ENCODE measurements around the gene PLIN3.
"Not testable (repeated sequence)": the region's sequence is repeated elsewhere in the genome, so short reads cannot be mapped to it uniquely, and the experiment has no call there.

Gene PLIN3

GRCh38 chr19:4889034-4889815 lies 21.8 kb upstream of the PLIN3 start:
- DNase-seq, result no peak

- not testable (repeated sequence) for DNase-seq
Observed at GRCh38 chr19:4887803-4888202, 20.3 kb upstream of the PLIN3 start.

DNA sequence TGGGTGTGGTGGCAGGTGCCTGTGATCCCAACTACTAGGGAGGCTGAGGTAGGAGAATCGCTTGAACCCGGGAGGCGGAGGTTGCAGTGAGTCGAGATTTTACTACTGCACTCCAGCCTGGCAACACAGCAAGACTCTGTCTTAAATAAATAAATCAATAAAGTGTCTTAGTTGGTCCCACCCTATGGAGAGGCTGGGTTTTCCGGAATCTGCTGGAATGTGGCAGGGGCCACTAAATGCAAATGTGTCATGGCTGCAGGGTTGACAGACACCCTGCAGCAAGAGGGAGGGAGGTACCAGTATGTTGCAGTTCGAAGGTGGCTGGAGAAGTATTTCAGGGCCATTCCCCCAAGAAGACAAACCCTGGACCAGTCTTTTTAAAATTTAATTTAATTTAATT lies 17.5 kb upstream of the PLIN3 start:
- DNase-seq, result not testable (repeated sequence)

DNA sequence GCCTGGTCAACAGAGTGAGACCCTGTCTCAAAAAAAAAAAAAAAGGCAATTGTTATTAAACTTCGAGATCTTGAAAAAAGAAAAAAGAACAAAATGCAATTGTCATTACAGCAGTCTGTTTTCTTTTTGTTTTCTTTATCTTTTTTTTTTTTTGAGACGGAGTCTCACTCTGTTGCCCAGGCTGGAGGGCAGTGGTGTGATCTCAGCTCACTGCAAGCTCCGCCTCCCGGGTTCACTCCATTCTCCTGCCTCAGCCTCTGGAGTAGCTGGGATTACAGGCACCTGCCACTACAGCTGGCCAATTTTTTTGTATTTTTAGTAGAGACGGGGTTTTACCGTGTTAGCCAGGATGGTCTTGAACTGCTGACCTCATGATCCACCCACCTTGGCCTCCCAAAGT lies 15.4 kb upstream of the PLIN3 start:
- DNase-seq, result not testable (repeated sequence)

GRCh38 chr19:4879041-4879440 lies 11.6 kb upstream of the PLIN3 start:
- no peak for DNase-seq

GRCh38 chr19:4878491-4878968 lies 11.1 kb upstream of the PLIN3 start:
- no peak for DNase-seq

DNA sequence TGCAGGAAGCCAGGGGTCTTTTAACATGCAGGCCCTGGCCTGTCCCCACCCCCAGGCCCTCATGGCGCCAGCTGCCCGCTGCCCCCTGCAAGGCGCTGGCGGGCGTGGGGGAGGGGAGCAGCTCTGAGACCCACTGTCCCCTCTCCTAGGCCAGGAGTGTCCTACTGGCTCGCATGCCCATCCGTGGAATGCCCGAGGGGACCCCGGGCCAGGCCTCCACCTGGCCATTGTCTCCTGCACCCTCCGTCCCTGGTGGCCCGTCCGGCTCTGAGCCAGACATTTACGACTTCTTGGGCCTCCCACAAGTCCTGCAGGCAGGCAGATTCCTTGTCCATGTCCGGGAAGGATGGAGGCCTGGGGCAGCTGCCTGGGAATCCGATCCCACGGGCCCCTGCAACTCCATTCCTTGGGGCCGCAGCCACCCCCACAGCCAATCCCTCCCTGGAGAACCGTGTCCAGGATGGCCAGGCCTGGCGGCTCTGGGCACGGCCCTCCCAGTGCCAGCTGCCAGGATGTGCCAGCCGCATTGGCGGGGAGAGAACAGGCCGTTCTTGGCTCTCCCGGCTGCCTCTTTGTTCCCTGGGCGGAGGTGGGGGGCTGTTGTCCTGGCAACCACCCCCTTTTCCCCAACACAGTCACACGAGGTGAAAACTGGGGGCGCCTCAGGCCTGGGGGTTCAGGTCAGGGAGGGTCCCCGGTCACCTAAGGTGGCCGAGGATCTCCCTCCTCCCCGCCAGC lies 10.5 kb upstream of the PLIN3 start:
- DNase-seq, result no peak

DNA sequence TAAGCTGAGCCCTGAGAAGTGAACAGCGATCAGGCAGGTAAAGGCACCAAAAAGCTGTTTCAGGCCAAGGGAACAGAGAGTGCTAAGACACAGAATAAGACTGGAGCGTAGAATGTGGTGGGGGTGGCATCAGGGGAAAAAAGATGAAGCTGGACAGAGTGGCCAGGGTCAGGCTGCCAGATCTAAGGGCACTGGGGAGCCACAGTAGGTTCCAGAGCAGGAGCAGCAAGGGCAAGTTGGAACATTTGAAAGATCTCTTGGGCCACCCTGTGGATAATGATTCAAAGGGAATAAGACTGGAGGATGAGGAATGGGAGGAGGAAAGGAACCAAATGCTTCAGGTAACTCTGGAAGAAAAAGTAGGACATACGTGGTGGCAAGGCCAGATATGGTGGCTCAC lies 6.5 kb upstream of the PLIN3 start:
- DNase-seq, result no peak

GRCh38 chr19:4871711-4872110 lies 4.2 kb upstream of the PLIN3 start:
- DNase-seq, result no peak

- DNase-seq, result peak; percentile 29
Observed at GRCh38 chr19:4870025-4870700, 2.7 kb upstream of the PLIN3 start.

DNA sequence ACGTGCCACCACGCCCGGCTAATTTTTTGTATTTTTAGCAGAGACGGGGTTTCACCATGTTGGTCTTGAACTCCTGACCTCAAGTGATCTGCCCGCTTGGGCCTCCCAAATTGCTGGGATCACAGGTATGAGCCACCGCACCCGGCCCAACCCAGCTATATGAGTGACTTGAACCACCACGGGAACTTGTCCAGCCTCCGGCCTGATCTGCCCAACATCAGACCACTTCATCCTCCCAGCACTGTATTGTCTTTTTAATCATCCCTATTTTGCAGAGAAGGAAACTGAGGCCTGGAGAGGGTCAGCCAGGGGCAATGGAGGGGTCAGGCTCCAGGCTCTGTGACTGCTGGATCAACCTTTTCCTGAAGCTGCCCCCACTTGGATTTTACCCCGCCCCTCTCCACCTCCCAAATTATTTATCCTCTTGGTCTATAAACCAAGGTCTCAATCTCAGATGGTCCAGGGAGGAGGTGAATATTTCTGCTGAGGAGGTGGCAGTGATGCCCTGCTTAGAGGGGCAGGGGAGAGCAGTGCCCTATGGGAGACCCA lies 893 bp upstream of the PLIN3 start:
- DNase-seq, result no peak

DNA sequence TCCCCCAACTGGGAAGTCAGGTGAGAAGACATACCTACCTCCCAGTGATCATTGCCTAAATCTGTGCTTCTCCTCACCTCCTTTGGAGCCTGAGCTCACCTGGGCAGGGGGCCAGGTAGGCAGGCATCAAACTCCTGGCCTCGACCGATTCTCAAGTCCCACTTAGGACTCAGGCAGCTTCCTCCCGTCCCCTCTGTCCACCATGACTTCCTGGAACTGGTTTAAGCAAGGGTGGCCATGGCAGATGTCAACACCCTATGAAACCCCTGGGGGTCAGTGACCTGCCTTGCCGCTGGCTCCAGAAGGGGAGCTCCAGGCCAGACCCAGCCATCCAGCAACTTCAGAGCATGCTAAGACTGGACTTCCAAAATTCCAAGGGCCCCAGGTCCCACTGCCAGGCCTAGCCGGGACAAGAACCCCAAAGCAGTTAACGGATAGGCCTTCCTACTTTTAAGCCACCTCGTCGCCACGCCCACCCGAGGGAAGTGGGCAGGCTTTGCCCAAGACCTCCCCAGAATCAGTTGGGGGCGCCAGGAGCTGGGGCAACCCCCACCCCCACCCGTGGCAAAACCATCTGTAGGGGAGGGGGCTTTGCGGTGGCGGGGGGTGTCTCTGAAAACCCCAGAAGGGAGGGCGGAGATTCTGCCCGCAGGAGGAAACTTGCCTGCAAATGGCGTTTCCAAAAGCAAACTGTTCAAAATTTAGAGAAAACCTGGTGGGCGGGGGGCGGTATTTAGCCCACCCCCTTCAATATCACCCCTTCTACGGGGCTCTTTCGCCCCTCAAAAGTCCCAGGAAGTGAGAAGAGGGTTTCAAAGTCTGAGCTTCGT lies 657 bp downstream of the PLIN3 start:
- DNase-seq, result peak; percentile 60

DNA sequence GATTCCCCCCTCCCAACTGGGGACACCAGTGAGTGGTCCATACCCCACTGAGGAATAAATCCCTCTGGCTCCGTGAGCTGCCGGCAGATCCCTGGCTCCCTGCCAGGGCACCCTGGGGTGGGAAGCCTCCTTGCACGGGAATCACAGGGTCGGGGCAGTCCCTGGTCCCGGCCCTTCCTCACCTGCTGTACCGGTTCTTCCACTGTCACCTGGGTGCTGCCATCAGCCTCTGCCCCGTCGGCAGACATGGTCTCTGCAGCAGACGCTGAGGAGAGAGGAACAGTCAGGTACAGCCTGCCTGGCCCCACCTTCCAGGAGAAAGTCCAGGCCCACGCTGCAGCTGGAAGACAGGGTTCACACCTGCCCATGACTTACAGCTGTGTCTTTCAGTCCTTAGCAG lies 6.3 kb downstream of the PLIN3 start:
- DNase-seq, result no peak

GRCh38 chr19:4859697-4860096 lies 7.8 kb downstream of the PLIN3 start:
- DNase-seq, result no peak

DNA sequence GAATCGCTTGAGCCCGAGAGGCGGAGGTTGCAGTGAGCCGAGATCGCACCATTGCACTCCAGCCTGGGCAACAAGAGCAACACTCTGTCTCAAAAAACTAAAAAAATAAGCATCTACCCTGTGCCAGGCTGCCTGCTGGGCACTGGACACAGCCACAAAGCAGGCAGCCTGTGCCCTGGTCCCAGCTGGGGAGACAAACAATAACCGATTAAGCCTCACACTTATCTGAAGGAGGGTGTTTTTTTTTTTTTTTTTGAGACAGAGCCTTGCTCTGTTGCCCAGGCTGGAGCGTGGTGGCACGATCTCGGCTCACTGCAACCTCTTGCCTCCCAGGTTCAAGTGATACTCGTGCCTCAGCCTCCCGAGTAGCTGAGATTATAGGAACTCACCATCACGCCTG lies 11.0 kb downstream of the PLIN3 start:
- DNase-seq, result not testable (repeated sequence)

DNA sequence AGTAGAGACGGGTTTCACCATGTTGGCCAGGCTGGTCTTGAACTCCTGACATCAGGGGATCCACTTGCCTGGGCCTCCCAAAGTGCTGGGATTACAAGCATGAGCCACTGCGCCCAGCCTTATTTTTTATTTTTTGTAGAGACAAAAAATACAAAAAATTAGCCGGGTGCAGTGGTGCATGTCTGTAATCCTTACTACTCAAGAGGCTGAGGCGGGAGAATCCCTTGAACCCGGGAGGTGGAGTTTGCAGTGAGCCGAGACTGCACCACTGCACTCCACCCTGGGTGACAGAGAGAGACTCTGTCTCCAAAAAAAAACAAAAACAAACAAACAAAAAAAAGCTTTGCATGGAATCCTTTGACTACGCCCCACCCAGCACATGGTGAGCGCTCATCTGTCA lies 14.0 kb downstream of the PLIN3 start:
- DNase-seq, result not testable (repeated sequence)

DNA sequence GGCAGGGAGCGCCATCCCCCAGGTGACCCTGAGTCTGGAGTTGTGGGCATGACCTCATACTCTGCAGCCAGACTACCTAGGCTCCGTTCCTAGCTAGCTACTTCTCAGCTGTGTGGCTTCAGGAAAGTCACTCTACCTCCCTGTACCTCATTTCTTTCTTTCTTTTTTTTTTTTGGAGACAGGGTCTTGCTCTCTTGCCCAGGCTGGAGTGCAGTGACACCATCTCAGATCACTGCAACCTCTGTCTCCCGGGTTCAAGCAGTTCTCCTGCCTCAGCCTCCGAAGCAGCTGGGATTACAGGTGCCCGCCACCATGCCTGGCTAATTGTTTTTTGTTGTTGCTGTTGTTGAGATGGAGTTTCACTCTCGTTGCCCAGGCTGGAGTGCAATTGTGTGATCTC lies 15.0 kb downstream of the PLIN3 start:
- no peak for DNase-seq

DNA sequence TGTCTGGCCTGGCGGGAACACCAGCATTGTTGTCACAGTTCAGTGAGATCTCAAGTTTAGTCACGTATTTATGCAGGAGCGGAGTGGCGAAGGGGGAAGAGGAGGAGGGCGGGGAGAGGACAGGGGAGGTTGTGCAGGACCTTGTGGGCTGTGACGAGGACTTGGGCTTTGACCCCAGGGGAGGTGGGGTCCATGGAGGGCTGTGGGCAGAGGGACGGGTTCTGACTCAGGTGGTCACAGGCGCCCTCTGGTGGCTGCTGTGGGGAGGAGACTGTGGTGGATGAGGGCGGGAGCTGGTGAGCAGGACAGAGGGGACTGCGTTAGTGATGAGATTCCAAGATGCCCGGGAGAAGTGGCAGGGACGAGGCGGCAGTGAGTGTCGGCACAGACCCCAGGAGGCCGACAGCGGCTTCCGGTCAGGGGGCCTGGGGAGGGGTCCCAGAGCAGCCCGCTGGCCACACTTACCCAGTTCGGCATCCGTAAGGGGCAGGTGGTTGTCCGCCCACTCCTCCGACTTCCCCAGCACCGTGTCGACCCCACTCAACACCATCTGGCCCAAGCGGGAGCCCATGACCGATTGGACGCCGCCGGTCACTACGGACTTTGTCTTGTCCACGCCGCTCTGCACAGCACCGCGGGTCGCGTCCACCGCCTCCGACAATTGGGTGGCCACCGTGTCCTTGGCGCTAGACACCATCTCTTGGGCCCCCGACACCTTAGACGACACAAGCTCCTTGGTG lies 15.7 kb downstream of the PLIN3 start:
- DNase-seq, result peak; percentile 82

DNA sequence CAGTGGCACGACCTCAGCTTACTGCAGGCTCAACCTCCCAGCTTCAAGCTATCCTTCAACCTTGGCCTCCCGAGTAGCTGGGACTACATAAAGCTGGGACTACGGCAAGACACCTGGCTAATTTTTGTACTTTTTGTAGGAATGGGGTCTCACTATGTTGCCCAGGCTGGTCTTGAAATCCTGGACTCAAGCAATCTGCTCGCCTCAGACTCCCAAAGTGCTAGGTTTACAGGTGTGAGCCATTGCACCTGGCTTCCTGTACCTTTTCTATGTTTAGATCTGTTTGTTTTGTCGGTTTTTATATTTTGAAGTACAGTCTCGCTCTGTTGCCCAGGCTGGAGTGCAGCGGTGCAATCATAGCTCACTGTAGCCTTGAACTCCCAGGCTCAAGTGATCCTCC lies 18.4 kb downstream of the PLIN3 start:
- no peak for DNase-seq

DNA sequence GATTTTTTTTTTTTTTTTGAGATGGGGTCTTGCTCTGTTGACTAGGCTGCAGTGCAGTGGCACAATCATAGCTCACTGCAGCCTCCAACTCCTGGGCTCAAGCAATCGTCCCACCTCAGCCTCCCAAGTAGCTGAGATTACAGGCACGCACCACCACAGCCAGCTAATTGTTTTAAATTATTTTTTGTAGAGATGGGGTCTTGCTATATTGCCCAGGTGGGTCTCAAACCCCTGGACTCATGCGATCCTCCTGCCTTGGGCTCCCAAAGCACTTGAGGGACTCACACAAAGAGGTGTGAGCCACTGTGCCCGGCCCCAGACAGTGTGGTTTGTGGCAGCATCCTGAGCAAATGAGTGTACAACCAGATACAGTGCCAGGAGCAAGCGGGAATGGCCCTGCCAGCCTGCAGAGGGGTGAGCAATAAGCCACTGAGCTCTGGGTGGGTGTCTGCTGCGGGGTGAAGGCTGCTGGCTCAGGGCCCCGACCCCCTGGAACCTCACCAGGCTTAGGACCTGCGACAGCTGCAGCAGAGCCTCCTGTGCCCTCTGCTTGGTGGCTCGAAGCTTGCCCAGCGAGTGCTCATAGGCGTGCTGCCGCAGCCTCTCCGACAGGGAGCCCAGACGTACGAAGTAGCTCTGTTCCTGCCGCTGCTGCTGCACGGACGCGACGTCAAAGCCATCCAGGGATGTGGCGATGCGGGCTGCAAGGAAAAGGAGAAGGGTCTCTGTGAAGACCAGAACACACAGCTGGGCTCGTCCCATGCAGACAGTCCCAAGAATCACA lies 20.1 kb downstream of the PLIN3 start:
- DNase-seq, result no peak

DNA sequence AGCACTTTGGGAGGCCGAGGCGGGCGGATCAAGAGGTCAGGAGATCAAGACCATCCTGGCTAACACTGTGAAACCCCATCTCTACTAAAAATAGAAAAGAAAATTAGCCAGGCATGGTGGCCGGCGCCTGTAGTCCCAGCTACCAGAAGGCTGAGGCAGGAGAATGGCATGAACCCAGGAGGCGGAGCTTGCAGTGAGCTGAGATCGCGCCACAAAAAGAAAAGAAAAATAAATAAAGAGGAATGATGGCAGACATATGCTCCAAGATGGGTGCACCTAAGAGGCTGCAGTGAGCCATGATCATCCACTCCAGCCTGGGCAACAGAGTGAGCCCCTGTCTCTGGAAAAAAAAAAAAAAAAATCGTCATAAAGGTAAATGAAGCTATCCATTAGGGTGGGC lies 21.5 kb downstream of the PLIN3 start:
- not testable (repeated sequence) for DNase-seq

Measured in CD4-positive, alpha-beta T cell treated with Interleukin-6 for 4 hours (primary cell).